ENCODE measurements around the gene RHEX.

DNA sequence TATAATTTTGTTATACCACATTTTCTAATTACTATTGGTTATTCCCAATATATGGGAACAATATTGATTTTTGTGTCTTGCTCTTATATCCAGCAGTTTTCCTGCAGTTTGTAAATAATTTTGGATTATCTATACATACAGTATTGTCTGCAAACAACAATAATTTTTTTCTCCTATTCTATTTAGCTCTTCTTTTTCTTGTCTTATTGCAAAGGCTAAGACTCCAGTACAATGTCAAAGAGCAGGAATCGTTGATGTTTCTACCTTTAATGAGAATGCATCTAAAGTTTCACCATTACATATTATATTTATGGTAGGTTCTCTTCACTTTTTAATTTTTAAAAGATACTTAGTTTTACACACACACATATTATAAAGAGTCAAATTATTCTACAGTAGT lies 68.3 kb downstream of the RHEX start:
- TF ChIP-seq, protein P1, sequence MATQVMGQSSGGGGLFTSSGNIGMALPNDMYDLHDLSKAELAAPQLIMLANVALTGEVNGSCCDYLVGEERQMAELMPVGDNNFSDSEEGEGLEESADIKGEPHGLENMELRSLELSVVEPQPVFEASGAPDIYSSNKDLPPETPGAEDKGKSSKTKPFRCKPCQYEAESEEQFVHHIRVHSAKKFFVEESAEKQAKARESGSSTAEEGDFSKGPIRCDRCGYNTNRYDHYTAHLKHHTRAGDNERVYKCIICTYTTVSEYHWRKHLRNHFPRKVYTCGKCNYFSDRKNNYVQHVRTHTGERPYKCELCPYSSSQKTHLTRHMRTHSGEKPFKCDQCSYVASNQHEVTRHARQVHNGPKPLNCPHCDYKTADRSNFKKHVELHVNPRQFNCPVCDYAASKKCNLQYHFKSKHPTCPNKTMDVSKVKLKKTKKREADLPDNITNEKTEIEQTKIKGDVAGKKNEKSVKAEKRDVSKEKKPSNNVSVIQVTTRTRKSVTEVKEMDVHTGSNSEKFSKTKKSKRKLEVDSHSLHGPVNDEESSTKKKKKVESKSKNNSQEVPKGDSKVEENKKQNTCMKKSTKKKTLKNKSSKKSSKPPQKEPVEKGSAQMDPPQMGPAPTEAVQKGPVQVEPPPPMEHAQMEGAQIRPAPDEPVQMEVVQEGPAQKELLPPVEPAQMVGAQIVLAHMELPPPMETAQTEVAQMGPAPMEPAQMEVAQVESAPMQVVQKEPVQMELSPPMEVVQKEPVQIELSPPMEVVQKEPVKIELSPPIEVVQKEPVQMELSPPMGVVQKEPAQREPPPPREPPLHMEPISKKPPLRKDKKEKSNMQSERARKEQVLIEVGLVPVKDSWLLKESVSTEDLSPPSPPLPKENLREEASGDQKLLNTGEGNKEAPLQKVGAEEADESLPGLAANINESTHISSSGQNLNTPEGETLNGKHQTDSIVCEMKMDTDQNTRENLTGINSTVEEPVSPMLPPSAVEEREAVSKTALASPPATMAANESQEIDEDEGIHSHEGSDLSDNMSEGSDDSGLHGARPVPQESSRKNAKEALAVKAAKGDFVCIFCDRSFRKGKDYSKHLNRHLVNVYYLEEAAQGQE (IDR thresholded peaks at IDR 0.05; ENCODE audit: borderline replicate concordance in 1 of 2, low read depth in 1 of 2, low read length in 2 of 2): no peak
- TF ChIP-seq JUND (CRISPR knock-in tag; IDR thresholded peaks at IDR 0.05) (no peak), HCFC1 (IDR thresholded peaks at IDR 0.05; ENCODE audit: low read depth, low read length) (no peak), ZNF816 (CRISPR knock-in tag; IDR thresholded peaks at IDR 0.05; ENCODE audit: borderline replicate concordance) (no peak), ZFP41 (CRISPR knock-in tag; IDR thresholded peaks at IDR 0.05; ENCODE audit: borderline replicate concordance) (no peak), ZNF256 (CRISPR knock-in tag; conservative IDR thresholded peaks at IDR 0.05) (no peak), FOSL2 (CRISPR knock-in tag; IDR thresholded peaks at IDR 0.05) (no peak), POLR2A (IDR thresholded peaks at IDR 0.05; ENCODE audit: insufficient read depth in 1 of 2, low read depth in 2 of 2, low read length in 2 of 2) (no peak), ZNF670 (CRISPR knock-in tag; IDR thresholded peaks at IDR 0.05; ENCODE audit: borderline replicate concordance) (no peak)
- TF ChIP-seq, protein P2, sequence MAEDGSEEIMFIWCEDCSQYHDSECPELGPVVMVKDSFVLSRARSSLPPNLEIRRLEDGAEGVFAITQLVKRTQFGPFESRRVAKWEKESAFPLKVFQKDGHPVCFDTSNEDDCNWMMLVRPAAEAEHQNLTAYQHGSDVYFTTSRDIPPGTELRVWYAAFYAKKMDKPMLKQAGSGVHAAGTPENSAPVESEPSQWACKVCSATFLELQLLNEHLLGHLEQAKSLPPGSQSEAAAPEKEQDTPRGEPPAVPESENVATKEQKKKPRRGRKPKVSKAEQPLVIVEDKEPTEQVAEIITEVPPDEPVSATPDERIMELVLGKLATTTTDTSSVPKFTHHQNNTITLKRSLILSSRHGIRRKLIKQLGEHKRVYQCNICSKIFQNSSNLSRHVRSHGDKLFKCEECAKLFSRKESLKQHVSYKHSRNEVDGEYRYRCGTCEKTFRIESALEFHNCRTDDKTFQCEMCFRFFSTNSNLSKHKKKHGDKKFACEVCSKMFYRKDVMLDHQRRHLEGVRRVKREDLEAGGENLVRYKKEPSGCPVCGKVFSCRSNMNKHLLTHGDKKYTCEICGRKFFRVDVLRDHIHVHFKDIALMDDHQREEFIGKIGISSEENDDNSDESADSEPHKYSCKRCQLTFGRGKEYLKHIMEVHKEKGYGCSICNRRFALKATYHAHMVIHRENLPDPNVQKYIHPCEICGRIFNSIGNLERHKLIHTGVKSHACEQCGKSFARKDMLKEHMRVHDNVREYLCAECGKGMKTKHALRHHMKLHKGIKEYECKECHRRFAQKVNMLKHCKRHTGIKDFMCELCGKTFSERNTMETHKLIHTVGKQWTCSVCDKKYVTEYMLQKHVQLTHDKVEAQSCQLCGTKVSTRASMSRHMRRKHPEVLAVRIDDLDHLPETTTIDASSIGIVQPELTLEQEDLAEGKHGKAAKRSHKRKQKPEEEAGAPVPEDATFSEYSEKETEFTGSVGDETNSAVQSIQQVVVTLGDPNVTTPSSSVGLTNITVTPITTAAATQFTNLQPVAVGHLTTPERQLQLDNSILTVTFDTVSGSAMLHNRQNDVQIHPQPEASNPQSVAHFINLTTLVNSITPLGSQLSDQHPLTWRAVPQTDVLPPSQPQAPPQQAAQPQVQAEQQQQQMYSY (CRISPR knock-in tag; IDR thresholded peaks at IDR 0.05): no peak

All from HepG2 (cell line).